ENCODE measurements around the gene UNC45A.
"Not testable (repeated sequence)": the region's sequence is repeated elsewhere in the genome, so short reads cannot be mapped to it uniquely, and the experiment has no call there.

The UNC45A gene

GRCh38 chr15:90934949-90935751 is at the start of gene UNC45A:
UNC45A (plus strand) TSS chr15:90935285; CDS start chr15:90935325, 40 bp downstream.
- FAIRE-seq, result no peak

- FAIRE-seq, result no peak
Measured at GRCh38 chr15:90885432-90886290, 49.4 kb upstream of the UNC45A start.

- no peak for FAIRE-seq
Measured at GRCh38 chr15:90886291-90886614, 48.8 kb upstream of the UNC45A start.

- no peak for FAIRE-seq
Measured at GRCh38 chr15:90887037-90887481, 48.0 kb upstream of the UNC45A start.

GRCh38 chr15:90889313-90889730 is 45.8 kb upstream of the UNC45A start:
- no peak for FAIRE-seq

- FAIRE-seq, result no peak
Measured at GRCh38 chr15:90889736-90890456, 45.2 kb upstream of the UNC45A start.

- FAIRE-seq, result no peak
Measured at GRCh38 chr15:90890839-90891238, 44.2 kb upstream of the UNC45A start.

GRCh38 chr15:90891346-90891949 is 43.6 kb upstream of the UNC45A start:
- no peak for FAIRE-seq

- no peak for FAIRE-seq
Measured at GRCh38 chr15:90892023-90892422, 43.1 kb upstream of the UNC45A start.

GRCh38 chr15:90892498-90893174 is 42.4 kb upstream of the UNC45A start:
- no peak for FAIRE-seq

GRCh38 chr15:90893175-90894090 is 41.7 kb upstream of the UNC45A start:
- FAIRE-seq, result no peak

GRCh38 chr15:90895571-90896117 is 39.4 kb upstream of the UNC45A start:
- no peak for FAIRE-seq

GRCh38 chr15:90897131-90897655 is 37.9 kb upstream of the UNC45A start:
- FAIRE-seq, result not testable (repeated sequence)

- no peak for FAIRE-seq
Measured at GRCh38 chr15:90901175-90902039, 33.7 kb upstream of the UNC45A start.

GRCh38 chr15:90902040-90902839 is 32.8 kb upstream of the UNC45A start:
- no peak for FAIRE-seq

- no peak for FAIRE-seq
Measured at GRCh38 chr15:90902840-90903732, 32.0 kb upstream of the UNC45A start, which contains the start of gene MAN2A2. MAN2A2 (plus strand) TSS chr15:90903302; CDS start chr15:90904208, 906 bp downstream.

Data from endometrium (tissue), 2 donors.